GM18505 (cell line): ENCODE results near the gene HOXA7.

ENCODE experiments used
- ATAC-seq: cut with Tn5 transposase; IDR thresholded peaks from one replicate; pipeline ENCODE4 v1.9.1; 2021; ENCODE audit not compliant: unreplicated experiment
- POLR2A ChIP-seq: IDR thresholded peaks from 4 replicates; pipeline ENCODE4 v1.6.1; 2011; ENCODE audit warnings: borderline replicate concordance; ENCODE audit not compliant: insufficient read depth, insufficient read length; ENCODE audit errors: extremely low read depth

The HOXA7 gene

DNA sequence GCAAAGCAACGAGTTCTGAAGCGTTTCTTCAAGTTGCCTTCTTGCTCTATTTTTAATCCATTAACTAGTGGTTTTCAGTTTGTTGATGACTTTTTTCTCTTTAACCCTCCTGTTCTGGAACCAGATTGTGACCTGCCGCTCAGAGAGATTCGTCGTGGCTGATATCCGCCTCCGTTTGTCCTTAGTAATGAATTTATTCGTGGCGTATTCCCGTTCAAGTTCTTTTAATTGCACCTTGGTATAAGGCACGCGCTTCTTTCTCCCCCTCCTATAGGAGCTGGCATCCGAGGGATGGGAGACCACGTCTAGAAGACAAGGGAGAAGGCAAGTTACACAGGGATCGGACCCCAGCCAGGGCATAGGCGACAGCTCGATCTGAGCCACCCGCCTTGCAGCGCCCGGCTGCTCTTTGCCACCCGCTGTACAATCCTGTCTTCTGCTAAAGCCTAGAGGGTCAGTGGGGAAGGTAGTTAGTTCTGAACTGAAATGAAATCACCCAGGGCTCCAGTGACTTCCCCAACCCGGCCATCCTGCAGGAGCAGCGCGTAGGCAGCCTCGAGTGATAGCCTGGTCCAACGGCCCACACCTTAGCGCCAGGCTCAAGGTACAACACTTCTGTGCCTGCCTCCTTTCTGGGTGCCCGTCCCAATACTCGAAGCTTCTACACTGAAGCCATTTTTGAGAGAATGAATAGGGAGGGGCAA is 41.8 kb upstream of the HOXA7 start:
- no peak for ATAC-seq
- no peak for TF ChIP-seq POLR2A

DNA sequence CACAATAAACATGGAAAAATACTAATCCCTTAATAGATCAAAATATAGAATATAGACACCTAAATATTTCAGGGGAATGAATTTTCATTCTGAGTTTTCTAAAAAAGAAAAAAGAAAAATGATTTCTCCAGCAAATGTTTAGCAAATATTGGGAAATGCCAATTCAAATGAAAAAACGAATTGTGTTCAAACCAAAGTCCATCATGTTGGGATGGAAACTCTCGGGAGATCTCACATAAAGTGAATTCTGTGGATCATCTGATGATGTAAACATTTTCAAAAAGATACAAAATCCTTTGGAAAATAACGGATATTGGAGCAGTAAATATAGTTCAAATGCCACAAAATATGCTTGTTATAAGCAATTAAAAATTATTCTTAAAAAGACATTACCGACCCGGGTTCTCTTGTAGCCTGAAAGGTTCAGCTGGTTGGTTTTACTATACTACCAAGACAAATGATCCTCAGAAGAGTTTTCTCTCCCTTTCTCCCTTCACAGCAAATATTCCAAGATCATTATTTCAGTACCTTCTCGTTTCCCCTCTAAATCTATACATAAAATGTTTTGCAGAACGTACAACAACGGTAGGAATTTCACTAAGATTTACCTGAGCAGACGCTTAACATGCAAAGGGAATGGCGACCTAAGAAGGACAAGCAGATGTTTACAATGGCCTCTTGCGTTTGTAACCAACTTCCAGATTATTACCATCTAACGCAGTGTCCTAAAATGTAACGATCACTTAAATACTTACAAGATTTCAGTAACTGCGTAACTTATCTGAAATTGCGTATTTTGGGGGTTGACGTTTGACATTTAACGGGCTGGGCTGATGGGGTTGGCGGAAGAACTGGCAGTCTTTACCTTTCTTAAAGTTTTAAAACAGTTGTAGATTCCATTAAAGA is 40.9 kb upstream of the HOXA7 start:
- TF ChIP-seq POLR2A = no peak
- ATAC-seq = no peak

DNA sequence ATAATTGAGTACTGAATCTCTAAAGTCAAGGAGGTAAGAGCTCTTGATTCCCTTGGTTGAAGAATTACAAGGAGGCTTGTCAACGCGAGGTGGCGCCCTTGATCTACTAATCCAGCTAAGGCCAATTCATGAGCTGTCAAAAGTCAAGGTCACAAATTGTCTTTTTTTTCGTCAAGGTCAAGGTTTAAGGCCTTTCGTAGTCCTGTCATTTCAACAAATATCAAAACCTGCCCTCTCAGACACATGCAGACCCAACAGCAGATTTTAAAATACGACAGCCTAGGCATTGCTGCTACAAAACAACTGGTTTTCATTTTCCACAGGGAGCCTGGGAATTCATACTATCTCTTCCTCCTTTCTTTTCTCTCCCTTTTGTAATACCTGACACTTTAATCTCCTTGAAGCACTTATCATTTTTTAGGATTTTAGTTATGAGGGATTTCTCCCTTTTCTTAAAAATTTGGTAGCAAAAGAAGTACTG is 39.9 kb upstream of the HOXA7 start:
- TF ChIP-seq POLR2A = no peak
- ATAC-seq = no peak

DNA sequence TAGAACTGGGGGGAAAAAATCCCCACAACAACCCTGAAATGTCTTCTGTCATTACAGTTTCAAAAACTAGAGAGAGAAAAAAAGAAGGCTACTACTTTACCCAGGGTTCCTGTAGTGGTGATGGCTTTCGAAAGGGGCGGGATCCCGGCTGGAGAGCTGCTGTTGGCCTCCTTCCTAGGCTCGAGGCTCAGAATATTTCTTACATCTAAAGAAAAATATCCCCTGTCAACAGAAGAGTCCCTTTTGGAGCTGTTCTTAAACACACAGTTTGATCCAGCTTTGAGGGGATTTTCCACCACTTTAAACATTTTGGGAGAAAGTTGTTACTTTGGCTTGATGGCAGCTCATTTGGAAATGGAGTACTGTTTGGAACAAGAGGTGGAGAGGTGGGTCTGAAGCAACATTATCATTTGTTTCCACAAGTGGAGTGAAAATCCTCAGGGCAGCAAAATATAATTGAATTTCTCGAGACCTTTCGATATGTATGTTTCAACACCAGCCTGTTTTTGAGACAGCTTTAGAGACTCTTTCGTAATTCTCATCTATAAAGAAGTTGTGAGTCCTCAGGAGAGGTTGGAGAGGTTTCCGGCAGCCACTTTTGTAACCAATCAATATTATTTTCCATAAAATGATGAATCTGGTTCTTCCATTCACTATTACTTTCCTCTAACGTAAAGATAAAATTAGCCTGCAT is 38.4 kb upstream of the HOXA7 start:
- no peak for TF ChIP-seq POLR2A
- ATAC-seq = no peak

DNA sequence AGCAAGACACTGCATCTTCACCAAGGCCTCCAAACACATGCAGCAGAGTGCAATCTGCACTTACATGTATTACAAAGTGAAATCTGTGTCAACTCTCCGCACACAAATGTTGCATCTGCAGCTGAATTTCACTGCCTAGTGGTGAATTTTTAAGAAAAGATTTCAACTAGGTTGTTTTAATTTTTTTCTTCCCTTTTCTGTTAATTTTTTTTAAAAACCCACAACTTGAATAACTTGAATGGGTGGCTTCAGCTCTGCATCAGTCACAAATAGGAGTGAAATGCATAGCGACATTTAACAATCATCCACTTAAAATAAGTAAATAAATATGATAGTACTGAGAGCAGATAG is 37.5 kb upstream of the HOXA7 start:
- no peak for TF ChIP-seq POLR2A

DNA sequence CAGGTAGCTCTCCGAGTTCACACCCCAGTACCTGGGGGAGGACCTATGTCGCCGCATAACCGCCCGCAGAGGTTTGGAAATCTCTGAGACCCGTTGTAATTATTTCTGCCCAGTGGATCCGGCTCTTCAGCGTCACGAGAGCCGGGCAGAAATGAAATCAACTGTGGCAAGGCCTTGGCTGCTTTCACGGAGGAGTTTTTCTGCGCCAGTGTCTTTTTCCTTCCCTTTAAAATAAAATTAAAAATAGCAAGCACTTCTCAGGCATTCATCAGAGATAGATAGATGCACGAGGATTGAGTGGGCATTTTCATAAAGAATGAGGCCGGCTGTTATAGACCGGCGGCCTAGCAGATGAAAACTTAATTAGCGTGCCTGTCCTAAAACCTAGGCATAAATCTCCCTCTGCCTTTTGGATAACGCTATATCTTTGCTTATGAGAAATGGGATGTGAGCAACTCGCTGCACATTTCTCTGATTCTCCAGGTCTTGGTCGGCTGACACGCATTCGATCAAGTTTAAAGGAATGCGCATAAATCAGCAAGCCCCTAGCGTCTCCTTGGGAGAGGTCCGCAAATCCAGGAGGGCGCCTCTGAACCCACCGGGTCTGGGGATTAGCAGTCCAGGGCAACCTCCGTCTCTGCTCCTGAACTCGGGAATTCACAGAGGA is 37.0 kb upstream of the HOXA7 start:
- no peak for TF ChIP-seq POLR2A
- no peak for ATAC-seq

More for the DNA sequence above, 37.5 kb upstream of the HOXA7 start:
- no peak for ATAC-seq

DNA sequence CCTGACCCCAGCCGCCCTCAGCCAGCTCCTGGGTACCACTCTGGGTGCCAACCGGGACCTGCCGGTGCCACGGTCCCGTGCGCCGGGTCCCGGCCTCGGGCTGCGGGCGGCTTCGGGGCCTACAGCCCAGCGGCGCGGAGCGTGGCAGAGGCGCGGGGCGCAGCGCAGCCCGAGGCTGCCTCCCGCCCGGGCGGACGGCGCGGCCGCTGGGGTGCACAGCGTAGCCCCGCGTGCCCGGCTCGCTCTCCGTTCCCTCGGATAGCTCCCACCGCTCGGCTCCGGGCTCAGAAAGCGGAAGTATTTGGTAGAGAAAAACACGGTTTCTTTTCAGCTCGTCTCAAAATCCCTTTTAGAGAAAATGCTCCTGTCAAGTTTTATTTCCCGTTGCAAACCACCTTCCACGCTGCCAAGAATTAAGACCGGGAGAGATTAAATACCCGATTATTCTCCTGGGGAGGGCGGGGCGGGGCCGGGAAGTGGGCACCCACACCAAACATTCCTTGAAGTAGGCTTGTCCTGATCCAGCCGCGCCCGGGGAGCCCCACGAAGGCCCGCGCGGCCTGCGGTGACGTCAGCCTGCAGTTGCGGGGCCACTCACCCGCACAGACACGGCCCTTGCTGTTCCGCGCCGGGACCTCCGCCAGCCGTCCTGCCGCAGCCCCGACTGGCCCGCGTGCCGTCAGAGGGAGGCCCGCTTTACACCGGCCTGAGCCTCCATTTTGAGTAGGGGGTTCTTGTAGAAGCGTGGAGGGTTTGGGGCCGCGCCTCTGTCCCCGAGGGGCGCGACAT is 36.3 kb upstream of the HOXA7 start:
- no peak for TF ChIP-seq POLR2A
- ATAC-seq = no peak

DNA sequence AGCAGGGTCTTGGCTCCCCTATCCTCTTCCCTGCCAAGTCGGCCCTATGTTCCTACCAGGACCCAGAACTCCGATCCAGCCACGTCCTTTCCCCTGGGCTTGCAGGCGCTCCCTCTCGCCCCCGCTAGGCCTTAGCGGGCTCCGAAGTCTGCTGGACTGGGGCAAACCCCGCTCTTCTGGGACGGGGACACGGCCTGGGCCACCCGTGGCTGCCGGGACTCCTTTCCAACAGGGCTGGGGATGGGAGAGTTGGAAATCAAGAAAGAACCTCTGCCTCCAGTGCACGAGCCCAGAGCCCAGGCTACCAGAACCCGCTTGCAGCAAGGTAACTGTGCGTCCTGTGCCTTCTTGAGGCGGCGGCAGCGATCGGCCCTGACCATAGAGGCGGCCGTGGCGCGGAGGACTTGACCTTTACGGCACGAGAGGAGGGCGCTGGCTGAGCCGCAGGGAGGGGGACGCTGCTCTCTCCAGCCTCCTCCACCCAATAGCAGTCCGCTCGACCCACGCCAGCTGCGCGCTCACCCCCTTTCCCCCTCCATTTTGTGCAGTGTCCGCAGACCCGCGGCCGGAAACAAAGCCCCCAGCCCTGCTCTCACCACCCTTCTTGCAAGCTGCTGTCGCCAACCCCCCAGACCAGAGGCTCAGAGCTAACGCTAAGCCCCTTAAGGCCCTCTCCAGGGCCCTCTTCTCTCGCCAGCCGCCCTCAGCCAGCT is 35.5 kb upstream of the HOXA7 start:
- no peak for TF ChIP-seq POLR2A
- no peak for ATAC-seq

DNA sequence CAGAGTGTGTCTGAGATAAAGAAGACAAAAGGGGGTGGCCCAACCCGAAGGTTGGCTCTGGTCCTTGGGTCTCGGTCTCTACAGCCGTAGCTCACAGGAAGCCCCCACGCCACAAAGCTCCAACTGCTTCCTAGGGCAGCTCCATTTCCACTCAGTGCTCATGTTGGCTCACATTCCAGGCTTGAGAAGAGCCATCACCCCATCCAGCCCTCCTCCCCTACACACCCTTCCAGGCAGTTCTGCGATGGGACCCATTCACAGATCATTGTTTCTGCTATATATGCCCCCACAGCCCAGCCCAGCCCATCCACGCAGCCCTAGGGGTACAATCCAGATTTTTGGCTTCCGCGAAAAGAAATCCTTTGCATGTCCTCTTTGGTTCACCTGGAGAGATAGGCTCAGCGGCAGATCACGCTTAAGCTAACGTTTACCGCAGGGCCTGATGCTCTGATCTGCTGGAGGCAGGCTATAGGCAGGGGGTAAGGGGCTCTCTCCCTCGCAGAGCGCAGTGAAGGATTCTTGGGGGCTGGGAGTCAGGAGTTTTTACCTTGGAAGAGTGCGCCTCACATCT is 34.8 kb upstream of the HOXA7 start:
- no peak for TF ChIP-seq POLR2A
- ATAC-seq = no peak

DNA sequence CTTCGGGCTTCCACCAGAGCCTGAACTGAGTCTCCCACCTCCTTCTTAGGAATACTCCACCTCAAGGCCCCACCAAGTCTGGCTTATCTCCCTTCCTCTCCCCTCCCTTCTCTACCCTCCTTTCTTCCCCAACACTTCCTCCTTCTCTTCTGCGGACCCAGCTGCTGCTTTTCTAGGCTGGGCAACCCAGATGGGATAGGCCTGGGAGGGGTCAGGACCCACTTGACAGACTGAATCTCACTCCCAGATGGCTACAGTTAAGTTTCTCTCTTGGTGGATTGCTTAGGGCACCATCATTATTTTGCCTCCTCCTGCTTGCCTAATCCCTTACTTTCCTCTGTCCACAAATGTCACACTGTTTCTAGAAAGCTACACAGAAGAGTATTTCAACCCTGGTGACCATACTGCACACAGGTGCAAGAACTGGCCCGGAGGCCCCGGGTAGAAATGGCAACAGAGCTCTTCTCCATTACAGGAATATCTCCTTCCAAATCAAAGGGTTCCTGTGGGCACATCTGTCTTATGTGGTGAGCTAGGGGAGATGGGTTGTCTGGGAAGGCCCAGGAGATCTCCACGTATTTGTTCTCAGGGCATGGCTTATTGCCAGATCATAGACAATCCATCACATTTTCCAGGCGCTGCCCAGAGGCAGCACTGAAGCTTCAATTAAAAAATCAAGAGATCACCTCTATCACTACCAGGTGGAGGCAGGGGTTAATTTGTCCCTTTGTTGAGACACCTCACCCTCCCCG is 33.7 kb upstream of the HOXA7 start:
- TF ChIP-seq POLR2A = no peak
- ATAC-seq = no peak
